GM12873 (cell line): ENCODE measurements around the gene PAK1.

Experiments
- TF ChIP-seq, protein P1 (sequence below): IDR thresholded peaks from 2 replicates; pipeline ENCODE4 v1.5.1; 2012; ENCODE audit warnings: low read depth, mild to moderate bottlenecking, moderate library complexity, low read length, control low read depth; ENCODE audit not compliant: insufficient read depth; ENCODE audit errors: missing control alignments

PAK1 gene

GRCh38 chr11:77503006-77503405, 29.1 kb upstream of the PAK1 start:
- TF ChIP-seq, protein P1, sequence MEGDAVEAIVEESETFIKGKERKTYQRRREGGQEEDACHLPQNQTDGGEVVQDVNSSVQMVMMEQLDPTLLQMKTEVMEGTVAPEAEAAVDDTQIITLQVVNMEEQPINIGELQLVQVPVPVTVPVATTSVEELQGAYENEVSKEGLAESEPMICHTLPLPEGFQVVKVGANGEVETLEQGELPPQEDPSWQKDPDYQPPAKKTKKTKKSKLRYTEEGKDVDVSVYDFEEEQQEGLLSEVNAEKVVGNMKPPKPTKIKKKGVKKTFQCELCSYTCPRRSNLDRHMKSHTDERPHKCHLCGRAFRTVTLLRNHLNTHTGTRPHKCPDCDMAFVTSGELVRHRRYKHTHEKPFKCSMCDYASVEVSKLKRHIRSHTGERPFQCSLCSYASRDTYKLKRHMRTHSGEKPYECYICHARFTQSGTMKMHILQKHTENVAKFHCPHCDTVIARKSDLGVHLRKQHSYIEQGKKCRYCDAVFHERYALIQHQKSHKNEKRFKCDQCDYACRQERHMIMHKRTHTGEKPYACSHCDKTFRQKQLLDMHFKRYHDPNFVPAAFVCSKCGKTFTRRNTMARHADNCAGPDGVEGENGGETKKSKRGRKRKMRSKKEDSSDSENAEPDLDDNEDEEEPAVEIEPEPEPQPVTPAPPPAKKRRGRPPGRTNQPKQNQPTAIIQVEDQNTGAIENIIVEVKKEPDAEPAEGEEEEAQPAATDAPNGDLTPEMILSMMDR = no peak

- TF ChIP-seq, protein P1 = no peak
These were observed 28.5 kb upstream of the PAK1 start for GRCh38 chr11:77502346-77502905.

GRCh38 chr11:77501758-77502157, 27.9 kb upstream of the PAK1 start:
- TF ChIP-seq, protein P1 = no peak

- TF ChIP-seq, protein P1 = no peak
These were observed 23.5 kb upstream of the PAK1 start for GRCh38 chr11:77497368-77497767.

DNA sequence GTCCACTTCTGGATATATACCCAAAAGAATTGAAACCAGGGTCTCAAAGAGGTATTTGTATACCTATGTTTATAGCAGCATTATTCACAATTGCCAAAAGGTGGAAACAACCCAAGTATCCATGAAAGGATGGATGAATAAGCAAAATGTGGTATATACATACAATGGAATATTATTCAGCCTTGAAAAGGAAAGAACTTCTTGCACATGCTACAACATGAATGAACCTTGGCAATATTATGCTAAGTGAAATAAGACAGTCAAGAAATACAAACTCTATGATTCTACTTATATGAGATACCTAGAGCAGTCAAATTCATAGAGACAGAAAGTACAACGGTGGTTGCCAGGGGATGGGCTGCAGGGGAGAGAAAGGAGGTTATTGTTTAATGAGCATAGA, 21.6 kb upstream of the PAK1 start:
- TF ChIP-seq, protein P1 = no peak

DNA sequence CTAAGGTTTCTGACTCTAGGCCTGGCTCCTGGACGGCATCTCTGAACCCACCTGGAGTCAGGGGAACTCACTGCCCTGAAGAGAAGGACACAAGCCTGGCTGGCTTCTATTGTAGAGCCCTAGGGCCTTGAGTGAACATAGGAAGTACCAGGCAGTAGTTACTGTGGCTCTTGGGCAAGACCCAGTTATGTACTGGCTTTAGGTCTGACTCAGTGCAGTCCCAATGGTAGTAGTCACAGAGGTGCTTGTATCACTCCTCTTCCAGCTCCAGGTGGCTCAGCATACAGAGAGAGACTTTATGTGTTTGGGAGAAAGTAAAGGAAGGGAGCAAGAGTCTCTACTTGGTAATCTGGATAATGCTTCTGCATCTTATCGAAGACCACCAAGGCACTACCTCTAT, 13.9 kb upstream of the PAK1 start:
- TF ChIP-seq, protein P1 = no peak

DNA sequence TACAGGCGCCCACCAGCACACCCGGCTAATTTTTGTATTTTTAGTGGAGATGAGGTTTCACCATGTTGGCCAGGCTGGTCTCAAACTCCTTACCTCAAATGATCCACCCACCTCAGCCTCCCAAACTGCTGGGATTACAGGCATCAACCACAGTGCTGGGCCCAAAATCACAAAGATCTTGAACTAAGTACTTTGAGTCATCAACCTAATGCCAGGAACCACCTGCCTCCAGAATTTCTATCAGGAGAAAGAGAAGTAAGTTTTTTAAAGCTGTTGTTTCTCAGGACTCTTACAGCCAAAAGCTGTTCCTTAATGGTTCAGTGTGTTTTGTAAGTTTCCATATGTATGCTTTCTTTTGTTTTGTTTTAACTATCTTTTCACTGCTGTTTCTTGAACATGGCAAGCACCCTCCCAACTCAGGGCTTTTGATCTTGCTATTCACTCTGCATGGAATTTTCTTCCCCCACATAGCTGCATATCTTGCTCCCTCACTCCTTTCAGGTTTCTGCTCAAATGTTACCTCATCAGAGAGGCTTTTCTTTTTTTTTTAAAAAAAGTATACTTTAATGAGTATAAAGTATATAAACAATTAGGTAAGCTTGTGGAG, 6.0 kb upstream of the PAK1 start:
- TF ChIP-seq, protein P1 = no peak
